Measurements from ENCODE around the gene ELSPBP1. TPM values are rescaled to one million over a fixed set of nuclear protein-coding genes. Genes with fewer than 3 reads are reported as not detected.
"Not testable (repeated sequence)": the region's sequence is repeated elsewhere in the genome, so short reads cannot be mapped to it uniquely, and the experiment has no call there.

Gene ELSPBP1
- total RNA-seq = not detected

GRCh38 chr19:47994209-47994802, at the start of gene ELSPBP1:
Gene ELSPBP1, plus strand, starts transcription at chr19:47994632. Its CDS starts 14,036 bp downstream, at chr19:48008668.
- no peak for DNase-seq

- not testable (repeated sequence) for DNase-seq
Measured at GRCh38 chr19:47949852-47950521, 44.4 kb upstream of the ELSPBP1 start.

GRCh38 chr19:47952132-47952531, 42.3 kb upstream of the ELSPBP1 start:
- DNase-seq = not testable (repeated sequence)

GRCh38 chr19:47955936-47956335, 38.5 kb upstream of the ELSPBP1 start:
- not testable (repeated sequence) for DNase-seq

- DNase-seq = no peak
Measured at GRCh38 chr19:47973529-47973928, 20.9 kb upstream of the ELSPBP1 start.

GRCh38 chr19:47991191-47991808, 3.1 kb upstream of the ELSPBP1 start:
- DNase-seq = no peak

- no peak for DNase-seq
Measured at GRCh38 chr19:47992070-47992469, 2.4 kb upstream of the ELSPBP1 start, which contains the start of gene BSPH1. Gene BSPH1, minus strand, starts transcription at chr19:47992170. Its CDS starts 89 bp downstream, at chr19:47992081.

- DNase-seq = no peak
Measured at GRCh38 chr19:47996230-47996727, 1.8 kb downstream of the ELSPBP1 start.

- no peak for DNase-seq
Measured at GRCh38 chr19:47998800-47999199, 4.4 kb downstream of the ELSPBP1 start.

GRCh38 chr19:48000846-48001245, 6.4 kb downstream of the ELSPBP1 start:
- DNase-seq = no peak

GRCh38 chr19:48004236-48004635, 9.8 kb downstream of the ELSPBP1 start:
- DNase-seq = no peak

GRCh38 chr19:48006762-48007161, 12.3 kb downstream of the ELSPBP1 start:
- DNase-seq = no peak

GRCh38 chr19:48010932-48011758, 16.7 kb downstream of the ELSPBP1 start:
- no peak for DNase-seq

GRCh38 chr19:48020686-48021085, 26.3 kb downstream of the ELSPBP1 start:
- no peak for DNase-seq

- DNase-seq = no peak
Measured at GRCh38 chr19:48023011-48023410, 28.6 kb downstream of the ELSPBP1 start.

- no peak for DNase-seq
Measured at GRCh38 chr19:48023518-48023917, 29.1 kb downstream of the ELSPBP1 start.

- no peak for DNase-seq
Measured at GRCh38 chr19:48025480-48025879, 31.0 kb downstream of the ELSPBP1 start.

GRCh38 chr19:48029431-48029830, 35.0 kb downstream of the ELSPBP1 start:
- DNase-seq = no peak

GRCh38 chr19:48030073-48030472, 35.6 kb downstream of the ELSPBP1 start:
- DNase-seq = no peak

- no peak for DNase-seq
Measured at GRCh38 chr19:48033604-48034003, 39.2 kb downstream of the ELSPBP1 start.

- no peak for DNase-seq
Measured at GRCh38 chr19:48036765-48037164, 42.3 kb downstream of the ELSPBP1 start.

- no peak for DNase-seq
Measured at GRCh38 chr19:48041877-48042580, 47.6 kb downstream of the ELSPBP1 start.

Measured in tongue (tissue), 2 donors.